ENCODE results near the gene GNMT. TPM values are rescaled to one million over a fixed set of nuclear protein-coding genes. Genes with fewer than 3 reads are reported as not detected.
"Not testable (repeated sequence)": the region's sequence is repeated elsewhere in the genome, so short reads cannot be mapped to it uniquely, and the experiment has no call there.

Gene GNMT
- total RNA-seq, 1 donor = 1.1 TPM

DNA sequence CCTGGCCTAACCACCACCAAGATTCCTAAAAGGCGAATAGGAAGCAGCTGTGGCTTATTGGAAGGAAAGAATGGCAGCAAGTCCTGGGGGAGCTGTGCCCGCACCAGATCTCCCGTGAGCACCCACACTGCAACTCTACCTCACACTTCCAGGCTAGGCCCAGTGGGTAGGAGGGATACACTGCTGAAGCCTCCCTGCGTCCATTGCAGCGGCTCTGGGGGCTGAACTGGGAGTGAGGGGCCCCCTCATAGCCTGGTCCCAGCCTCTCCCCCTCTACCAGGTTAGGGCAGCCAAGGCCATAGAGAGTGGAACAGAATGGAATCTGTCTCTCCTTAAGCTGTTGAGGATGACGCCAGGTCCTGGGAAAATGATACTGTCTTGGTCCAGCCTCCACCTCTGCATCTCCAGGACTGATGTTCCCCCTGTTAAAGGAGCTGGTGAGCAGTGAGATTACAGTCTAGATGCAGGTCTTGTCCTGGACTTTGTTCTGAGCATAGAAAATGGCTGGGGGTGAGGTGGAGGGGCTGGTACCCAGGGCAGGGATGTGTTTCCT lies 20.0 kb upstream of the GNMT start:
- no peak for DNase-seq (ENCODE audit: low read depth in 2 of 3, low spot score in 2 of 3)

DNA sequence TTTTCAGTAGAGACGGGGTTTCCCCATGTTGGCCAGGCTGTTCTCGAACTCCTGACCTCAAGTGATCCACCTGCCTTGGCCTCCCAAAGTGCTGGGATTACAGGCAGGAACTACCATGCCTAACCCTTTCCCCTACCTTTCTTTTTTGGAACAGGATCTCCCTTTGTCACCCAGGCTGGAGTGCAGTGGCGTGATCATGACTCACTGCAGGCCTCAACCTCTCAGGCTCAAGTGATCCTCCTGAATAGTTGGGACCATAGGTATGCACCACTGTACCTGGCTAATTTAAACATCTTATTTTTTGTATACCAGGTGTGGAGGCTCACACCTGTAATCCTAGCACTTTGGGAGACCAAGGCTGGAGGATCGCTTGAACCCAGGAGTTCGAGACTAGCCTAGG lies 19.2 kb upstream of the GNMT start:
- not testable (repeated sequence) for DNase-seq (ENCODE audit: low read depth in 2 of 3, low spot score in 2 of 3)

DNA sequence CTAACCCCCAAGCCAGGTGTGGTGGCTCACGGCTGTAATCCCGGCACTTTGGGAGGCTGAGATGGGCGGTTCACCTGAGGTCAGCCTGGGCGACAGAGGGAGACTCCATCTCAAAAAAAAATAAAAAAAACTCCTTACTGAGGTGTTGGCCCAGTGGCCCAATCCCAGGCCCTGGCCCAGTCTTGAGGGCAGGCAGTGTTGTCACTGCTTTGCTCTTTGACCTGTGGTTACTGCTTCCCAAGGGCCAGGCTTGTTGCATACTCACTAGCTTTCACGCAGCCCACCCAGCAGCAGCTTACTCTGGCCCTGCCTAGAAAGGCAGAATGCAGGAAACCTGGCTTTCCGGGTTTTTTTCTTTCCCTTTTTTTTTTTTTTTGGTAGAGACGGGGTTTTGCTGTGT lies 18.1 kb upstream of the GNMT start:
- DNase-seq (ENCODE audit: low read depth in 2 of 3, low spot score in 2 of 3) = no peak

DNA sequence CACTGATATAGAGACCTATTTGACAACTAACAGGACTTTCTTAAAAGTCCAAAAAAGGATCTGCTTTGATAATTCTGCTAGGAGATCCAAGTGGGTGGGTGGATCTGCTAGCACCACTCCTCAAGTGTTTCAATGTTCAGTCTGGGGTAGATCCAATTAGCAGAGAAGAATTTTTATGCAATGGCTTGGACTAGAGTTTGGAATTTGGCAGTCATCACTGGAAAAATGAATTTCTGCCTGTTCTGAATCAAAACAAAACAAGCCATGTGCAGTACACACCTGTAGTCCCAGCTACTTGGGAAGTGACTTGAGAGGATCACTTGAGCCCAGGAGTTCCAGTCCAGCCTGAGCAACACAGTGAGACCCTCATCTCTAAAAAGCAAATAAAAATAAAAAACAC lies 12.6 kb upstream of the GNMT start:
- no peak for DNase-seq (ENCODE audit: low read depth in 2 of 3, low spot score in 2 of 3)

DNA sequence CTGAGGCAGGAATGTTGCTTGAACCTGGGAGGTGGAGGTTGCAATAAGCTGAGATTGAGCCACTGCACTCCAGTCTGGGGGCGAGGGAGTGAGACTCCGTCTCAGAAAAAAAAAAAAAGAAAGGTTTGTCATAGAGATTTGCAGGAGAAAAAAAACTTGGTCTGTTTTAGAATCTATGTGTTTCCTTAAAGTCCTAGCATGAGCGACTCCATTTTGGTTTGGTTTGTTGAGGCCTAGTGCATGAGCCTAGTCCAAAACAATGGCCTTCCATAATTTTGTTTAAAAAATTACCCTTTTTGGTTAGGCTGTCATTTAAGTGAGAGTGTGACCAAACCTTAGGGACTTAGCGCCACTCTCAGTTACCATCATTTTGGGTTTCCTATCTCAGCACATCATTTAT lies 8.2 kb upstream of the GNMT start:
- no peak for DNase-seq (ENCODE audit: low read depth in 2 of 3, low spot score in 2 of 3)

DNA sequence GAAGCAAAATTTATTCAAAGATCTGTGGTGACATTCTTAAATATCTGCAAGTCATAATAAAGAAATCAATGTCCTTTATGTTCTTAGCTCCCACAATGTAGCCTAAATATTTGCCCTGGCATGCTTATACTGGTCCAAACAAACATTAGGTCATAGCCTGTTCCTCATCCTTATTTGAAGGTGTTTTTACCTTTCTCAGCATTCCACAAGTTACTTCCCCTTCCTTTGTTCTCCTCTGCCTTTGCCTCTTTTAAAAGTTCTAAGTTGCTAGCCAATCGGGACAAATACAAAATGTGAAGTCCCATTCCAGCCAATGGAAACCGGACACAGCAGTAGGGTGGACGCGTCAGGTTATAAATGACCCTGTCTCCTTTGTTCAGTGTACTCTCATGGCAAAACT lies 6.1 kb upstream of the GNMT start:
- DNase-seq (ENCODE audit: low read depth in 2 of 3, low spot score in 2 of 3) = not testable (repeated sequence)

DNA sequence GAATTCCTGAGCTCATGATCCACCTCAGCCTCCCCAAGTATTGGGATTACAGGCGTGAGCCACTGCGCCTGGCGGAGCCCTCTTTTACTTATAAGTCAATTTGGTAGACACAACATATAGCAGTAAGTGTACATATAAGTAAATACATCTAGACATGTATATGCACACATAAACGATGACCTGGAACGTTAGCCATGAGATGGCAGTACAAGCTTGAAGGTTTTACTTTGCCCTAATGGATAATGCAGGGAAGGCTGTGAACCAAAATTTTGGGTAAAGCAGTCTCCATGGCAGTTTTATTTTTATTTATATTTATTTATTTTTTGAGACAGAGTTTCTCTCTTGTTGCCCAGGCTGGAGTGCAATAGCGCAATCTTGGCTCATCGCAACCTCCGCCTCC lies 2.4 kb upstream of the GNMT start:
- no peak for DNase-seq (ENCODE audit: low read depth in 2 of 3, low spot score in 2 of 3)

DNA sequence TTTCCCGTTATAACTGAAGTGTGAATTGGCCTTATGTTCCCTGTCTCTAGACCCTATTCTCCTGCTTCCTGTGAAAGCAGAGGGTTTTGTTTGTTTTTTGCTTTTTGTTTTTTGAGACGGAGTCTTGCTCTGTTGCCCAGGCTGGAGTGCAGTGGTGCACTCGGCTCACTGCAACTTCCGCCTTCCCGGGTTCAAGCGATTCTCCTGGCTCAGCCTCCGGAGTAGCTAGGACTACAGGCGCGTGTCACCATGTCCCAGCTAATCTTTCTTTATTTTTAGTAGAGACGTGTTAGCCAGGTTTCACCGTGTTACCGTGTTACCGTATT lies 674 bp upstream of the GNMT start:
- no peak for DNase-seq (ENCODE audit: low read depth in 2 of 3, low spot score in 2 of 3)

DNA sequence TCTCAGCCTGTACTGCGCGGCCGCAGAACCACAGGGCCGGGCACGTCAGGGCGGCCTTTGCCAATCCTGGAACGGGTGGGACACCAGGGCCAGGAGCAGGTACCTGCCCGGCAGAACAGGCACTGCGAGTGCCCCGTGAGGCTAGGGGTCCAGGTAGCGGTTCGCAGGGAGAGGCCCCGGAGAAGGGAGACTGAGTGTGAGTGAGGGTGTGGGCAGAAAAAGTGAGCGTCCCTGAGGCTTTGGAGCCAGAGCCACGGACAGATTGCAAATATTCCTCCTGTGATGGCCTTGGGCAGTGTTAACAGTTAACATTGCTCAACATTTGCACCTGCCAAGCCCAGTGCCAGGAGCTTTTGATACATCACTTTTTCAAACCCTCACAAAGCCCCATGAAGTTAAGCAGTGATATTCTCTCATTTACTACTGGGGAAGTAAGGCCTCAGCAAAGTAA lies 491 bp downstream of the GNMT start:
- no peak for DNase-seq (ENCODE audit: low read depth in 2 of 3, low spot score in 2 of 3)

DNA sequence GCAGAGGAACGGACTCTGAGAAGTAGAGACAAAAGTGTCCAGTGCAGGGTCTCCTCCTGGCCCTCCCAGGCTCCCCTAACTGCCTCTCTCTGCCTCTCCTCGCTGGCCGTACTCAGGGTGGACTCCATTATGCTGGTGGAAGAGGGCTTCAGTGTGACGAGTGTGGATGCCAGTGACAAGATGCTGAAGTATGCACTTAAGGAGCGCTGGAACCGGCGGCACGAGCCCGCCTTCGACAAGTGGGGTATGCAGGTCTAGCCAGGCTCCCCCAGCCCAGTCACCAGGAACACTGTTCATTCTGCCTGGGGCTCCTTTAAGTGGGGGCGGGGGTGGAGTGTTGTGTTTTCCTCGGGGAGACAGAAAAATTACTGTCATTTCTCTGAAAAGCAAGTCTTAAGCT lies 1.5 kb downstream of the GNMT start:
- no peak for DNase-seq (ENCODE audit: low read depth in 2 of 3, low spot score in 2 of 3)

DNA sequence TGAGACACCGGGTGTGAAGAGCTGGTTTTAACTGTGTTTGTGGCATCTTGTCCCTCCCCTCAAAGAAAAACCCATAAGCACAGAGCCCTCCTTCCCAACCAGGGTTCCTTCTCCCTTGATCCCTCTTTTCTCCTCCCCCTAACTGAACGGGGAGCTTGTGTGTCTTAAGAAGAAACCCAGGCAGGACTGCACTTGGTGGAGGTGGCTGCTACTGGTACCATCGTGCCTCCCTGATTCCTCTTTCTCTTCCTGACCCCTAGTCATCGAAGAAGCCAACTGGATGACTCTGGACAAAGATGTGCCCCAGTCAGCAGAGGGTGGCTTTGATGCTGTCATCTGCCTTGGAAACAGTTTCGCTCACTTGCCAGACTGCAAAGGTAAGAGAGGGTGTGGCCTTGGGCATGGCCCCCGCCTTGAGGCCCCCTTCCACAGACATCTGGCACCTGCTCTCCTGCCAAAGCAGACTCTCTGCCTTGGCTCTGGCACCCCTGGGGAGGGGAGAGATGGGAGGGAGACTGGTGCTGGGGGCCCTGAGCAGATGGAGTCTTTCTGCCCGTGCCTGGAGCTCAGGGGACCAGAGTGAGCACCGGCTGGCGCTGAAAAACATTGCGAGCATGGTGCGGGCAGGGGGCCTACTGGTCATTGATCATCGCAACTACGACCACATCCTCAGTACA lies 2.1 kb downstream of the GNMT start:
- no peak for DNase-seq (ENCODE audit: low read depth in 2 of 3, low spot score in 2 of 3)

DNA sequence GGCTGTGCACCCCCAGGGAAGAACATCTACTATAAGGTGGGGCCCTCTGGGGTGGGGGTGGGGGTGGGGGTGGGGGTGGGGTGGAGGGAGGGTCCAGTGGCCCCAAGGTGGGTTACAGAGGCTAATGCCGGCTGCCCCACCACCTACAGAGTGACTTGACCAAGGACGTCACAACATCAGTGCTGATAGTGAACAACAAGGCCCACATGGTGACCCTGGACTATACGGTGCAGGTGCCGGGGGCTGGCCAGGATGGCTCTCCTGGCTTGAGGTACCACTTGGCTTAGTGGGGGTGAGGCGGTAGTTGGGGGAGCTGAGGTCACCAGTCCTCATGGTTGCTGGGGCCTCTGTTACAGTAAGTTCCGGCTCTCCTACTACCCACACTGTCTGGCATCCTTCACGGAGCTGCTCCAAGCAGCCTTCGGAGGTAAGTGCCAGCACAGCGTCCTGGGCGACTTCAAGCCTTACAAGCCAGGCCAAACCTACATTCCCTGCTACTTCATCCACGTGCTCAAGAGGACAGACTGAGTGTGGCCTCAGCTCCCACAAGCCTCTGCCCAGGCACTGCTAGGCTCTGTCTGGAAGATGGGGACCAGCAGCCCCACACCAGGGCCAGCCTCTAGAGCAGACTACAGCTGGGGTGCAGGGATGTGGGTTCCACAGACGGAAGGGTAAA lies 2.8 kb downstream of the GNMT start:
- no peak for DNase-seq (ENCODE audit: low read depth in 2 of 3, low spot score in 2 of 3)

DNA sequence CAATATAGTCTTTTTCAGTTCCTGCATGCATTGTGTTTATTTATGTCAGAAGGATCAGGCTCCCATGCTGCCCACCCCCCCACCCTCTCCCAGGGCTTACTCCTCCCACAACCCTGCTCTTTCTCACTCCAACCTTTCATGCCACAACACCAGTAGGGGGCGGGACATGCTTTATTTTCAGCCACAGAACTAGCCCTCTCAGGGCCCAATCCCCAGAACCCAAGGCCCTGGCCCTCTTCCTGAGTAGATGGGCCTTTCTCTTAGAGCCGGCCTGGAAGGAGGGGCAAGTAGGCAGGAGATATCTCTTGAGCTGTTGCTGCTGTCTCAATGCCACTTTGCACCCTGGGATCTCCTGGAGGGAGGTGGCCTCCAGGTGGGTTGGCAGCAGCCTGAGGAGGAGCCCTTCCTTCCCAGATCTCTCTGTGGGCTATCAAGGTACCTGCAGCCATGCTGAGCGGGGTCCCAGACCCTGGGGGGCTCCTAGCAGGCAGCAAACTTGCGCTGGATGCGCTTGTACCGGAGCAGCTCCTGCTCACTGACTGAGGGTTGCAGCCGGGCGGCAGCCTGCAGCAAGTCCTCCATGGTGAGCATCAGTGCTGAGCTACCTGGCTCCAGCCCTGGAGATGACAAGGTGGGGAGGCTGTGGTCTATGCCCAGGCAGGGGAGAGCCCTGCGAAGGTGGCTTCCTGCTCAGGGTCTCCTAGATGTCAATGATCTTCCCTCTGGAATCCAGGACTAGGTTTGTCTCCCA lies 3.5 kb downstream of the GNMT start:
- peak in 2 of 3 donors; percentile 41 to 60 for DNase-seq (ENCODE audit: low read depth in 2 of 3, low spot score in 2 of 3)

DNA sequence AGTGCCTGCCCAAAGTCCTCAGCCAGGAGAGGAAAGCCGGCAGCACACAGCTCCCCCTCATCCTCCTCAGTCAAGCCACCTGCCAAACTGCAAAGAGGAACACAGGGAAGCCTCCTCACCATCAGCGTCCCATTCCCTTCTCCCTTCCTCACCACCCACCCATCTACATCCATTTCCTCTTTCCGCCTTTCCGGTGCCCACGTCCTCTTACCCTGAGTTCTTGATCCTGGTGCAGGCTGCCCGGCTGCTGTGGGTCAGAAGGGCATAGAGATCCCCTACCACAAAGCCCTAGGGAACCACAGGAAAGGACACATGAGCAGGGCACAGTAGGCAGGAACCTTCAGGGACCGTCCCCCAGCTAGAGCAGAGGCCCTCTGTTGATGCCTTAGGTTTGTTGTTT lies 6.0 kb downstream of the GNMT start:
- no peak for DNase-seq (ENCODE audit: low read depth in 2 of 3, low spot score in 2 of 3)

DNA sequence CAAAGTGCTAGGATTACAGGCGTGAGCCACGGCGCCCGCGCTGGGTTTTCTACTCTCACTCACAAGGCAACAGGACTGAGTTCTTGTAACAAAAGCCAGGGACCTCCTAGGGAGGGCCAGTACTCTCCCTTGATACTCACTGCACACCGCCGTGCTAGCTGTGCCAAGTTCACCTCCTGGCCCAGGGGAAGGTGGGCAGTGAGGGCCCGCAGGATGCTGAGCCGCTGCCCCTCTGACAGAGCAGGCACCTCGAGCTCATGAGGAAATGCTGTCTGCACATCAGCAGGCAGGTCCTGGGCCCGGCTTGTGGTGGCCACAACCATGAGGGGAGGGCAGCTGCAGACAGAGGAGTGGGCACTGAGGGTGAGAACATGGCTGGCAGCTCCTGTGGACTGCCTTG lies 6.7 kb downstream of the GNMT start:
- no peak for DNase-seq (ENCODE audit: low read depth in 2 of 3, low spot score in 2 of 3)

DNA sequence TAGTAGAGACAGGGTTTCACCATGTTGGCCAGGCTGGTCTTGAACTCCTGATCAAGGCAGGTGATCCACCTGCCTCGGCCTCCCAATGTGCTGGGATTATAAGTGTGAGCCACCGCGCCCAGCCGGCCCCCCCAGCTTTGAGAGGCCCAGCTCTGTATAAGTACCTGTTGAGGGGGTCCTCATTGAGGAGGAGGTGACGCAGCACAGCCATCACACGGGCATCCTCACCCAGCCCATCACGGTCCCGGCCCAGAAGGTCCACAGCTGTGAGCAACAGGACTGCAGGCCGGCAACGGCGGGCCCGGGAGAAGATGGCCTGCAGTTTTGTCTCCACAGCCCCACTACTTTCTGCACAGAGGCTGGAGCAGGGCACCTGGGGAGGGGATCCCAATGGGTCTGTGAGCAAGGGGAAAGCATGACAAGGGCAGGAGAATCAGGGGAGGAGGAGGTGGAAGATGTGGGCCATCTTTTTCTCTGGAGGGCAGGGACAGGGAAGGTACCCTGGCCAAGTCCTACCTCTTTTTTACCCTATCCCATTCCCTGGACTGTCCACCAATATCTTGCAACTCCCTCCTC lies 7.7 kb downstream of the GNMT start:
- DNase-seq (ENCODE audit: low read depth in 2 of 3, low spot score in 2 of 3) = no peak

DNA sequence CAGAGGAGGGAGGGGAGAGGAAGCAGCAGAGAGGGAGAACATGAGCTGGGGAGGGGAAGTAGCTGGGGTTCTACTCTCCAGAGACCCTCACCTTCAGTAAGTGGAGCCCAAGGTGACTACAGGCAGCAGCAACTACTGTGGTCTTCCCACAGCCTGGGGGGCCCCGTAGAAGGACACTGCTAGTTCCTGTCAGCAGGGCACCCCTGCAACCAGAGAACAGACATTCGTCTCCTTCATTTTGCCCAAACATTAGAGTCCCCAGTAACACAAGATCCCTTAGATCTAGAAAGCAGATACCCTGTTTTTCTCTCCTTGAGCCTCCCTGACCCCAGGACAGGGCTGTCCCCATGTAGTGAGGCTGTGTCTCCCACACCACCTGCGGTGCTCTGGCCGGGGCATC lies 8.2 kb downstream of the GNMT start:
- DNase-seq (ENCODE audit: low read depth in 2 of 3, low spot score in 2 of 3) = no peak

DNA sequence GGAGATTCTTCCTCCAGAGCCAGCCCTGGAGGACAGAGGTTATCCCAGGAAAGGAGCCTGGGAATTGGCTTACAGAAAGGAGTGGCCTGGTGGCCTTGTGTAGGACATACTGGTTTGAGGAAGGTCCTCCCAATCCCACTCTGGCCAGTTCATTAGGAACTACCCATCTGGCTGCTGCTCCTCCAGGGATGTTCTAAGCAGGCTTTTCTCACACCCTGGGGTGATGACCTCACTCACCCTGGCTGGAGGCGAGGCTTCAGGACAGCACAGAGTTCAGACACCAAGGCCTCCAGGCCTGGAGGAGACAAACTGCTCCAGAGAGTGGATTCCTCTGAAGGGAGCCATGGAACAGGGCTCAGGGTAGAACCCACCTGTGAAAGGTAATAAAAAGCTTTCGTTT lies 8.9 kb downstream of the GNMT start:
- no peak for DNase-seq (ENCODE audit: low read depth in 2 of 3, low spot score in 2 of 3)

DNA sequence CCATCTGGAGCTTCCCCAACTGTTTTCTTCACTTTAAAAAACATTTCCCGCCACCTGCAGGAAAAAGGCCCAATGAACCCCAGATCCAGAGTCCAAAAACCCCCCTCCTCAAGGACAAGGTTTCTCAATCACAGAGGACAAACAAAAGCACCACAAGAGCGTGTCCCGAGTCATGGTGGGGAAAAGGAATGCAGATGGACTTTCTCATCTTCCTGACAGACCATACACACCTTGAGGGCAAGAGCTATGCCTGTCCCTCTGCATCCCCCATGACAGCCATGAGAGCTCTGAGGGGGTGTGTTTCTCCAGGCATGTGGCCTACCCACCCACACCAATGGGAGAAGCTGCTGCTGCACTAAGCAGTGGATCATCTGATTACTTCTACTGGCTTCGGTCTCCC lies 9.4 kb downstream of the GNMT start:
- no peak for DNase-seq (ENCODE audit: low read depth in 2 of 3, low spot score in 2 of 3)

DNA sequence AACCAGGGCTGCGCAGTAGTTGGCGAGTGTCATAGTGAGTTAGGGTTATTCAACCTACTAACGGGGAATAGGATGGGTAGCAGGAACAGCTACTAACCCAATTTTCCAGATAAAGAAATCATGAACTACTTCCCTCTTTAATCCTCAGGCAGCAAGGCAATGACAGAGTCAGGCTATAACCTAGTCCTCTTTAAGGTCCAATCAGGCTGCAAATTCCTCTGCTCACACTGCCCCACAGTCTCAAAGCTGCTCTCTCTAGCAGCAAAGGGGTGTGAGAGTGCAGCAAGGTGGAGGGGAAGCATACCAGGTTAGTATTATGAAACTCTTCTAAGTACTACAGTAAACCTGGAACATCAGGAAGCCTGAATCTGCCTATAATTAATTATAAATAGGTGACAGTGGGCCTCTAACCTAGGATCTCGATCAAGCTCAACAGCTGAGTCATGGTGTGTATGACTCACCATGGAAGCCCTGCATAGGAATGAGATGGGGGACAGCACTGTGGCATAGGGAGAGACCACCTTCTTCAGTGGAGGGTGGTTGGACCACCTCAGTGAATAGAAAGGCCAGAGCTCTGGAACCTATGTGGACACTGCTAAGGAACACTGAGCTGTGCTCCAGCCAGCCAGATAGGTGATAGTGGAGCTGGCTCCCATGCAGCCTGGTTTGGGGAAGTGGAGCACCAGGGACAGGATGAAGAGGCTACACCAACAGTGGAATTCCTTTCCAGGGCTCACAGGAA lies 10.5 kb downstream of the GNMT start:
- DNase-seq (ENCODE audit: low read depth in 2 of 3, low spot score in 2 of 3) = peak in 2 of 3 donors; percentile 56 to 65
